GM18498 (cell line): ENCODE data around the gene GDI2.
"Not testable (repeated sequence)": the region's sequence is repeated elsewhere in the genome, so short reads cannot be mapped to it uniquely, and the experiment has no call there.

Experiments used
- ATAC-seq: cut with Tn5 transposase; IDR thresholded peaks from one replicate; pipeline ENCODE4 v1.9.1; 2021; ENCODE audit warnings: mild to moderate bottlenecking, moderate library complexity; ENCODE audit not compliant: unreplicated experiment

Gene GDI2

GRCh38 chr10:5813341-5814109 is at the start of gene GDI2:
GDI2 (minus strand) TSS chr10:5813434; CDS start chr10:5813258, 176 bp downstream.
- peak; percentile 84 for ATAC-seq

- peak; percentile 98 for ATAC-seq
These were observed 49.2 kb upstream of the GDI2 start for GRCh38 chr10:5862360-5862961.

GRCh38 chr10:5860066-5860465 is 46.8 kb upstream of the GDI2 start:
- no peak for ATAC-seq

- ATAC-seq = no peak
These were observed 45.6 kb upstream of the GDI2 start for GRCh38 chr10:5858811-5859210.

DNA sequence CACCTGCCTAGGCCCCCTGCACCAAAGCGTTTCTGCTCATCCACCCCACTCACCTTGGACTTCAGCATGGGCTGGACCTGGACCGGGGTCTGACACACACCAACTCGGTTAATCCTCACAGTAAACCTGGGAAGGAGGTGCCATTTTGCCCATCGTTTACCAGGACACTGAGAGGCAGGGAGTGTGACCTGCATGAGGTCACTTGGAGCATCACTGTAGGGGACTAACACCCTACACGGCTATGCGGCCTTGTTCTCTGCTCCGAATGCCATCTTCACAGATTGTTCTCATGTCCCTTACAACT is 43.4 kb upstream of the GDI2 start:
- no peak for ATAC-seq

DNA sequence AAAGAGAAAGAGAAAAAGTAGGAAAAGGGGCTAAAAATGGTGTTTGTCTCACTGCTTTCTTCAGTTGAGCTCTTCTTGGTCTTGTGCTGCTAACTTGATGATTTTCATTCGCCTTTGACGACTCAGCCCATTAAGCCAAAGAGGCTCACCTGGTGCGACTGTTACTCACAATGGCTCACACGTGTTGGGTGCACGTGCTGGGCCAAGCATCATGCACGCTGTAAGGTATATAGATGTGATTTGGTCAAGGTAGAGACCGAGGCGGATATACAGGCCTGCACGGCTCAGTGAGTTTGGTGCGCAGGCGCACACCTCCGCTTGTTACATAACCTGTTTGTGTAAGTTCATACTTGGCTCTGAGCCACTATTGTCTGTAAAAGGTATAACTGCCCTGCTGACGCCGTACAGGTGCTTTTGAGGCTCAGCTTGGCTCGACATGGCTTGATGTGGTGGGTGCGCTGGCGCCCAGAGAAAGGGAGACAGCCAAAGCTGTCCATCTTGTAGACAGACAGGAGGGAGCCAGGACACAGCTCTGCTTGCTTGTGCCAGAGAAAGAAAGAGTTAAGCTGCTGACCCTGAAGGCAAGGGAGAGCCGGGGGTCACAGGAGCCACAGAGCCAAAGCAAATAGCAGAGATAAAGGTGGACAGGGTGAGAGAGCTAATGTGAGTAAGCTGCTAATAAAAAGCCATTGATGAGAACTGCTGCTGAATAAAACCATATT is 42.9 kb upstream of the GDI2 start:
- no peak for ATAC-seq

DNA sequence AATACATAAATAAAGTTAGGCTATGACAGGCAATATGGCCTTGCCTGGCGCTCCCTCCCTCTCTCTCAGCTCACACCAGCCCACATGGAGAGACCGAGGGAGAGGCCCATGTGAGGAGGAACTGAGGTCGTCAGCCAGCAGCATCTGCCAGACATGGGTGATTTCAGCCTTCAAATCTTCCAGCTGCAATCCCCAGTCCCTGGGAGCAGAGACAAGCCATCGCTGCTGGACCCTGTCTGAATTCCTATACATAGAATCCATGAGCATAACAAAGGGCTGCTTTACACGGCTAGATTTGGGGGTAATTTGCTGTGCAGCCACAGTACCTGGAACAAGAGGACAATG is 40.9 kb upstream of the GDI2 start:
- ATAC-seq = no peak

DNA sequence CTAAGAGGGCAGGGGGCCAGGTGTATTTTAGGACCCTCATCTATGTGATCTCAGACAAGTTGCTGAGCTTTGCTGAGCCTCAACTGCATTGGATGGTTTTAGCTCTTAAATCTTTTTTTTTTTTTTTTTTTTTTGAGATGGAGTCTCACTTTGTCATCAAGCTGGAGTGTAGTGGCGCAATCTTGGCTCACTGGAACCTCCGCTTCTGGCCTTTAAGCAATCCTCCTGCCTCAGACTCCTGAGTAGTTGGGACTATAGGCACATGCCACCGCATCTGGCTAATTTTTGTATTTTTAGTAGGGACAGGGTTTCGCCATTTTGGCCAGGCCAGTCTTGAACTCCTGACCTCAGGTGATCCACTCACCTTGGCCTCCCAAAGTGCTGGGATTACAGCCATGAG is 33.4 kb upstream of the GDI2 start:
- ATAC-seq = not testable (repeated sequence)

GRCh38 chr10:5844345-5845055 is 31.3 kb upstream of the GDI2 start:
- no peak for ATAC-seq

DNA sequence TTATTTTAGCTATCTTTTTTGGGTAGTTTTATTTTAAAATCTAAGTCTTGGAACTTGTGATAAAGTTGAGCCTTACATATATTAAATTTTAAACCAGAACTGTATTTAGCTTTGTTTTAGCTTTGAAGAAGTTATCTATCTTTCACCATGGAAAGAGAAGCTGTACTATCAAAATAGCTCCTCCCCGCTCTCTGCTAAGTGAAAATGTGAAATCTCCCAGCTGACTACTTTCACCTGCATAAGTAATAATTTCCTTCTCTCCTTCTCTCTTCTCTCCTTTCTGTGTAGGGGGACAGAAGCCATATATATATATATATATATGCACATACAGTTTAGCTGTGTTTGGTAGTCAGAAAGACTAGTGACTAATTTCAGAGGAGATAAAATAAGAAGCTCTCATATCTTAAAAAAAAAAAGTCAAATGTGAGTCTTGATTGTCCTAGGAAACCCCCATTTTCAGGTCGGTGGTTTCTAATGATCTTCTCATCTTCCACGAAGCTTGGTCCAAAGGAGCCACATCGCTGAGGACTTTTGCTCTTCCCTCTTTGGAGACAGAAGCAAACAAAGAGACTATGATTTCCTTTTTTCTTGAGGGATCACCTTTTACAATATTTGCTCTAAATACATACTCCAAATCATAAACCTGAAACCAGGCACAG is 30.6 kb upstream of the GDI2 start:
- no peak for ATAC-seq

- no peak for ATAC-seq
These were observed 28.7 kb upstream of the GDI2 start for GRCh38 chr10:5841965-5842364.

DNA sequence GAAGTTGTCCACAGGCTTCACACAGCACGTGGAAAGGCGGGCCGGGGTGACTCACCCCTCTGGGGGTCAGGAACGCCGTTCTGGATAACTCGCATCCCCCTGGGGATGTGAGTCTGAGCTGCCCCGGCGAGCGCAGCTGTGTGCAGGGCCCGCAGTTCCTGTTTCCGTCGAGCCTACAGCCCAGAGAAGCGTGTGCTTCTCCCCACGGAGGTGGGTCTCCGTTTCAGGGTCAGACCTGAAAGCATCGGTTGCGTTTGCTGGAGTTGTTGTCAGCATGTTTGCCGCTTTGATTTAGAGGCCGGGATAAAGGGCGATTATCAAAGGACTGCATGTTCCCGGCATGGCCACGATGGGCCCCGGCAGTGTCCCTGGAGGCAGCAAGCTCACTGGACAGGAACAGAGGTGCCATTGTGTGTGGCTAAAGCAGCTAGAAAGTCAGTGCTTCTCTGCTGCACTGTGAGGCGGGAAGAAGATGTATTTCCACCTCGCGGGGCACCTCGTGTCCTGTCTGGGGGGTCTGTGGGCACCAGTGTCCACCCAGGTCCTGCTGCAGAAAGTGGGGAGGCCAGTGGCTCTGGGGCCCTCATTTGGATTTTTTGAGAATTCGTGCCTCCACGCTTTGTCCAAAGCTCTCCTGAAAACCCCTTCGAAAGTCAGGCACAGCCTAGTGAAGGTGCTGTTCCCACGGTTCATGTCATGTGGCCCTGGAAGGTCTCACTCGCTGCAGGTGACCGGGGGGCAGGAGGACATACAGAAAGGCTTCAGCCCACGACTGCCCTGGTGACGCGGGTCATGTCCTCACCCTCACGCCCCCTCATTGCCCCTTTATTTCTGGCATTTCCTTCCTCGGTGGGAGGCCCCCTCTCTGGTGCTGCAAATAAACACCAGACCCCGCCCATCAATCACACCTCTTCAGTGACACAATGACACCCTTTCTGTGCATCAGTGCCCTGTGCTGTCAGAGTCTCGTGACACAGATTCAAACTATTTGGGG is 27.4 kb upstream of the GDI2 start:
- ATAC-seq = peak; percentile 81

GRCh38 chr10:5836181-5836580 is 22.9 kb upstream of the GDI2 start:
- not testable (repeated sequence) for ATAC-seq

- no peak for ATAC-seq
These were observed 22.3 kb upstream of the GDI2 start for GRCh38 chr10:5835446-5836095.

DNA sequence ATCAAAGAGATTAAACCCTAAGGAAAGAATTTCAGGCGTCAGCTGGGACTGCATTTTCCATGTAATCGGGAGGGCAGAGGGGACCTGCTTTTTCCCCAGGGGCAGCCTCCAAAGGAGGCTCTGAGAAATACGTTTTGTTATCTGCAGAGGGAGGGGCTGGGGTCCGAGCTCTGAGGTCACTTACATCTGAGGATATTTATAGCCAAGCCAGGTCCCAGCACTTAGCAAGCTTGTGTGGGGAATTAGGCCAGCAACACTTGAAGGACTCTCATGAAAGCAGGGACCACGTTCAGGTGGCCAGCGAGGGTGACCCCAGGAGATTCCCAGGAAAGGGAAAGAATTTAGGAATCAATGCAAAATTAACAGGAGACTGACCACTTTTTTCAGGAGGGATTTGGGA is 20.6 kb upstream of the GDI2 start:
- no peak for ATAC-seq

GRCh38 chr10:5832946-5833345 is 19.7 kb upstream of the GDI2 start:
- no peak for ATAC-seq

DNA sequence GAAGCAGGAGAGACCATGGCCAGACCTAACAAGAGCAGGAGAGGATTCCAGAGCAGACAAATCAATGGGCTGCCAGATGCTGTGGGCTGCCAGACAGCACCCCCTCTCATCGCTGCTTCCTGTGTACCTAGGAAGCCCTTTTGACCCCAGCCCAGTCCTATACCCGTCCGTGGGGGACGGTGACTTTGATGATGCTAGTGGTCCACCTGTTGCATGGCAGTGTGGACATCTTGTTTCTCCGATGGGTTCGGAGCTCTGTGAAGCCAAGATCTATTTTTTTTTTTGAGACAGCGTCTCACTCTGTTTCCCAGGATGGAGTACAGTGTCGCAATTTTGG is 18.2 kb upstream of the GDI2 start:
- no peak for ATAC-seq

- no peak for ATAC-seq
These were observed 17.6 kb upstream of the GDI2 start for GRCh38 chr10:5830629-5831445.

GRCh38 chr10:5829267-5829666 is 16.0 kb upstream of the GDI2 start:
- no peak for ATAC-seq
